Uterus (tissue), 2 donors: ENCODE measurements around the gene NLRP12.

Experiments
- CTCF ChIP-seq, 4 experiments: fragments of 200-600 bp in 2 of 4; fragments of 450-650 bp in 2 of 4; sonication (generic) in 2 of 4; IDR thresholded peaks; one replicate each; pipeline ENCODE4 v1.5.1; 2016 to 2019; ENCODE audit warnings: antibody characterized with exemption in 4 of 4, mild to moderate bottlenecking in 2 of 4, moderate library complexity in 1 of 4
- POLR2A ChIP-seq, 2 donors: fragments of 450-650 bp; IDR thresholded peaks; one replicate each; pipeline ENCODE4 v1.6.1; 2016; ENCODE audit warnings: antibody characterized with exemption in 2 of 2, mild to moderate bottlenecking in 1 of 2, moderate library complexity in 1 of 2

GRCh38 chr19:53844849-53845246, 20.7 kb upstream of the NLRP12 start:
- TF ChIP-seq POLR2A (IDR thresholded peaks at IDR 0.05) (no peak), CTCF (IDR thresholded peaks at IDR 0.05) (no peak)
